Stomach (tissue), 4 donors: Measurements from ENCODE around the gene RIPPLY2.

ENCODE experiments used
- POLR2A ChIP-seq, 4 donors: fragments of 450-650 bp; IDR thresholded peaks; one replicate each; pipeline ENCODE4 v1.6.1; 2016; ENCODE audit warnings: antibody characterized with exemption in 4 of 4, control low read depth in 2 of 4, mild to moderate bottlenecking in 1 of 4, moderate library complexity in 1 of 4
- TF ChIP-seq, protein P1 (sequence below), 7 experiments: fragments of 450-650 bp in 4 of 7; fragments of 200-600 bp in 3 of 7; sonication (generic) in 3 of 7; IDR thresholded peaks; one replicate each; pipeline ENCODE4 v1.5.1; 2016 to 2019; ENCODE audit warnings: antibody characterized with exemption in 7 of 7, control low read depth in 2 of 7, mild to moderate bottlenecking in 1 of 7

DNA sequence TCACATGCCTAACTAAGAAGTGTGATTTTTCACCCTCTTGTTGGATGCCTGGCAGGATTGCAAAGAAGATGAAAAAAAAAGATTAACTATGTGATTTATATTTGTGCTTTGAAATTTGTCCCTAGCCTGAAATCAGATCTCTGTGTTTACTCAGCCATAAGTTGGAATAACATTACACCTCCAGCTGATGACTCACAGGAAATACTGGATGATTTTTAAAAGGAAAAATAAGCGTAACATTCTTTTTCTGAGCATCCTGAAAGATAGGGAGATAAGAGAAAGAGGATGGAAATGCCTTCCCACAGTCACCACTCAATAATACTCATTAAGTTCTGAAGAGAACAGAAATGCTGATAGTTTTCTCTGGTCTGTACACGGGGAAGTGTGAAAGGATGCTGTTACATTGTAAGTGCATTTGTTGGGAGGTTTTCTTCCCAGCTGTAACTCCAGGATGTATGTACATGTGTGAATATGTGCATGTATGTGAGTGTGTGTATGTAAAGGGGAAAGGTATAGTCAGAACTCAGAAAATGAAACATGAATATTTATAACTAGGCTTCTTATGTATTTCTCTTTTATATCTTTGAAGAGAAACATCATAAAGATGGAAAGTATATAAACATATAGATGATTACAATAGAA, 37.4 kb upstream of the RIPPLY2 start:
- no peak for TF ChIP-seq POLR2A (IDR thresholded peaks at IDR 0.05)
- TF ChIP-seq, protein P1, sequence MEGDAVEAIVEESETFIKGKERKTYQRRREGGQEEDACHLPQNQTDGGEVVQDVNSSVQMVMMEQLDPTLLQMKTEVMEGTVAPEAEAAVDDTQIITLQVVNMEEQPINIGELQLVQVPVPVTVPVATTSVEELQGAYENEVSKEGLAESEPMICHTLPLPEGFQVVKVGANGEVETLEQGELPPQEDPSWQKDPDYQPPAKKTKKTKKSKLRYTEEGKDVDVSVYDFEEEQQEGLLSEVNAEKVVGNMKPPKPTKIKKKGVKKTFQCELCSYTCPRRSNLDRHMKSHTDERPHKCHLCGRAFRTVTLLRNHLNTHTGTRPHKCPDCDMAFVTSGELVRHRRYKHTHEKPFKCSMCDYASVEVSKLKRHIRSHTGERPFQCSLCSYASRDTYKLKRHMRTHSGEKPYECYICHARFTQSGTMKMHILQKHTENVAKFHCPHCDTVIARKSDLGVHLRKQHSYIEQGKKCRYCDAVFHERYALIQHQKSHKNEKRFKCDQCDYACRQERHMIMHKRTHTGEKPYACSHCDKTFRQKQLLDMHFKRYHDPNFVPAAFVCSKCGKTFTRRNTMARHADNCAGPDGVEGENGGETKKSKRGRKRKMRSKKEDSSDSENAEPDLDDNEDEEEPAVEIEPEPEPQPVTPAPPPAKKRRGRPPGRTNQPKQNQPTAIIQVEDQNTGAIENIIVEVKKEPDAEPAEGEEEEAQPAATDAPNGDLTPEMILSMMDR (IDR thresholded peaks at IDR 0.05): no peak
